Gastroesophageal sphincter (tissue), 3 donors: ENCODE measurements around the gene TGFBR2.

Experiments
- POLR2A ChIP-seq, 2 donors: fragments of 450-650 bp; IDR thresholded peaks; one replicate each; pipeline ENCODE4 v1.6.1; 2017; ENCODE audit warnings: antibody characterized with exemption in 2 of 2, mild to moderate bottlenecking in 2 of 2, moderate library complexity in 1 of 2
- POLR2AphosphoS5 ChIP-seq: sonication (generic); formaldehyde crosslinking; IDR thresholded peaks from one replicate; pipeline ENCODE4 v1.6.1; 2017; ENCODE audit warnings: antibody characterized with exemption
- TF ChIP-seq, protein P1 (sequence below), 4 experiments: fragments of 200-600 bp in 2 of 4; fragments of 450-650 bp in 2 of 4; sonication (generic) in 1 of 4; IDR thresholded peaks; one replicate each; pipeline ENCODE4 v1.5.1; 2017 to 2019; ENCODE audit warnings: antibody characterized with exemption in 4 of 4, mild to moderate bottlenecking in 2 of 4, moderate library complexity in 2 of 4

DNA sequence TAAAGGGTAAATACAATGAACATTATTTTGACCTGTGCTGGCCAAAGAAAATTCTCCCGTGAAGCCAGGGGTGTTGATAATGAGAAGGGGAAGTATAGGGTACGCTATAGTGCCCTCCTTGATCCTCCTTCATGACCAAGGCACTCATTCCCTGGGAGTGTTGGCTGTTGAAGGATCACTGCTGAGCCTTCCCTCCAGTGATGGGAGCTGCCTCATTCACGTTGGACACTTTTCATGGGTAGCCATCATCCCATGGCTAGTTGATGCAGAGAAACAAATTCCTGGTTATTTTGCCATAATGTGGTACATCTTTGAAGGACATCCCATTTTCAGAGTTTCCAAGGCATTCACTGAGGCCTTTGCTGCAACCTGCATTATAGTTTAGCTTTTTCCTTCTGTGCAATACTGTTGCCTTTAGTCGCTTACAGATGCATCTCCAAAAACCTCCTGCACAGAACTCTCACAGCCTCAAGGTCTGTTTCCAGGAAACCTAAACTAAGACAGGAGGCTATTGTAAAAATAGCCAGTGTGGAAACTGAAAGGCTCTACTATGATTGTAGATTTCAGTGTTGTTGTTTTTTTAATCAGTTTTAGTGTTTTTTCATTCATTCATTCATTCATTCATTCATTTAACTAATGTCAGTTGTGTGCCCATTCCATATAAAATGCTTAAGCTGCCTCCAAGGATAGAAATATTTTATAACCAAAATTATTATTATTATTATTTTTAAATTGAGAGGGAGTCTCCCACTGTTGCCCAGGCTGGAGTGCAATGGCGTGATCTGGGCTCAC lies 40.8 kb downstream of the TGFBR2 start:
- TF ChIP-seq POLR2A (IDR thresholded peaks at IDR 0.05) (no peak), POLR2AphosphoS5 (no peak)
- TF ChIP-seq, protein P1, sequence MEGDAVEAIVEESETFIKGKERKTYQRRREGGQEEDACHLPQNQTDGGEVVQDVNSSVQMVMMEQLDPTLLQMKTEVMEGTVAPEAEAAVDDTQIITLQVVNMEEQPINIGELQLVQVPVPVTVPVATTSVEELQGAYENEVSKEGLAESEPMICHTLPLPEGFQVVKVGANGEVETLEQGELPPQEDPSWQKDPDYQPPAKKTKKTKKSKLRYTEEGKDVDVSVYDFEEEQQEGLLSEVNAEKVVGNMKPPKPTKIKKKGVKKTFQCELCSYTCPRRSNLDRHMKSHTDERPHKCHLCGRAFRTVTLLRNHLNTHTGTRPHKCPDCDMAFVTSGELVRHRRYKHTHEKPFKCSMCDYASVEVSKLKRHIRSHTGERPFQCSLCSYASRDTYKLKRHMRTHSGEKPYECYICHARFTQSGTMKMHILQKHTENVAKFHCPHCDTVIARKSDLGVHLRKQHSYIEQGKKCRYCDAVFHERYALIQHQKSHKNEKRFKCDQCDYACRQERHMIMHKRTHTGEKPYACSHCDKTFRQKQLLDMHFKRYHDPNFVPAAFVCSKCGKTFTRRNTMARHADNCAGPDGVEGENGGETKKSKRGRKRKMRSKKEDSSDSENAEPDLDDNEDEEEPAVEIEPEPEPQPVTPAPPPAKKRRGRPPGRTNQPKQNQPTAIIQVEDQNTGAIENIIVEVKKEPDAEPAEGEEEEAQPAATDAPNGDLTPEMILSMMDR (IDR thresholded peaks at IDR 0.05): no peak
